HCT116 (cell line): ENCODE results near the gene VEGFD. TPM values are rescaled to one million over a fixed set of nuclear protein-coding genes. Genes with fewer than 3 reads are reported as not detected.
A peak's percentile ranks its signal among the peaks of the same experiment; 100 is the strongest.

ENCODE experiments used
- ATAC-seq: fragments of 200-7000 bp; cut with Tn5 transposase; 2 replicates; pipeline ENCODE4 v1.9.1; 2020; ENCODE audit warnings: mild to moderate bottlenecking, moderate library complexity
- BruUV-seq: library from RNA; stranded (reverse); fragments of 400-500 nt; replicated peaks from 2 replicates; lab custom pipeline; 2021; lab: Mats Ljungman, UMichigan
- CTCF ChIA-PET: fragments of 300-600 bp; sonication (Branson Sonifier 250); formaldehyde crosslinking; loops from one replicate; lab custom pipeline; 2021; ENCODE audit warnings: antibody characterized with exemption; lab: Charles Lee
- POLR2A ChIA-PET: fragments of 300-600, 350-600 bp; sonication (Branson Sonifier 250); formaldehyde crosslinking; loops from one replicate; lab custom pipeline; 2021; ENCODE audit warnings: antibody characterized with exemption; lab: Charles Lee
- RAD21 ChIA-PET, 2 experiments: fragments of 300-600 bp; sonication (Branson Sonifier 250); formaldehyde crosslinking; loops; one replicate each; lab custom pipeline; 2023; ENCODE audit warnings: low total read pairs in 2 of 2; ENCODE audit not compliant: uncharacterized antibody in 2 of 2, unreplicated experiment in 2 of 2, low non-redundant PET in 1 of 2; lab: Charles Lee
- DNase-seq: peaks from one replicate; pipeline ENCODE4 v3.0.0-alpha.2; 2010; ENCODE audit warnings: low read depth, low spot score
- H2AFZ ChIP-seq: fragments of 200-600 bp; shearing (Covaris generic), sonication (generic); 2 replicates; pipeline ENCODE4 v1.6.1; 2017; ENCODE audit warnings: low read depth, mixed run types, mixed read lengths, antibody characterized with exemption, low read length; ENCODE audit not compliant: poor library complexity, severe bottlenecking
- H3K27ac ChIP-seq: 2 replicates; pipeline ENCODE4 v1.5.1; 2012; ENCODE audit warnings: low read depth, low read length
- H3K27me3 ChIP-seq: fragments of 200-600 bp; sonication (generic); 2 replicates; pipeline ENCODE4 v1.6.1; 2016; ENCODE audit warnings: mixed run types, low read length, mixed read lengths; ENCODE audit not compliant: insufficient read depth
- H3K36me3 ChIP-seq, 2 experiments: fragments of 200-500 bp in 1 of 2; fragments of 200-600 bp in 1 of 2; sonication (Bioruptor generic) in 1 of 2; sonication (generic) in 1 of 2; 2 replicates each; pipeline versions ENCODE4 v1.5.1 to v1.6.1; 2014 to 2016; ENCODE audit warnings: low read length in 2 of 2, inconsistent platforms in 1 of 2, mixed read lengths in 1 of 2, mixed run types in 1 of 2; ENCODE audit not compliant: insufficient read depth in 2 of 2, control insufficient read depth in 1 of 2
- H3K4me1 ChIP-seq, 2 experiments: fragments of 200-600 bp in 1 of 2; sonication (generic) in 1 of 2; 2 replicates each; pipeline versions ENCODE4 v1.5.1 to v1.6.1; 2012 to 2017; ENCODE audit warnings: low read length in 2 of 2, inconsistent platforms in 1 of 2, mild to moderate bottlenecking in 1 of 2, mixed read lengths in 1 of 2, mixed run types in 1 of 2, moderate library complexity in 1 of 2; ENCODE audit not compliant: insufficient read depth in 2 of 2, control insufficient read depth in 1 of 2
- H3K4me2 ChIP-seq: fragments of 200-600 bp; sonication (generic); 2 replicates; pipeline ENCODE4 v1.6.1; 2017; ENCODE audit warnings: mixed run types, low read length, mixed read lengths
- H3K4me3 ChIP-seq, 2 experiments: fragments of 200-600 bp in 1 of 2; sonication (generic) in 1 of 2; replicated peaks in 1 of 2; 2 replicates each; pipeline ENCODE4 v1.5.1; 2011 to 2016; ENCODE audit warnings: low read length in 2 of 2, control low read depth in 1 of 2, low read depth in 1 of 2, mild to moderate bottlenecking in 1 of 2, mixed read lengths in 1 of 2, mixed run types in 1 of 2
- H3K79me2 ChIP-seq: fragments of 200-600 bp; sonication (generic); 2 replicates; pipeline ENCODE4 v1.6.1; 2017; ENCODE audit warnings: mild to moderate bottlenecking, mixed run types, low read length, moderate library complexity, mixed read lengths; ENCODE audit not compliant: insufficient read depth
- H3K9ac ChIP-seq: fragments of 200-600 bp; sonication (generic); 2 replicates; pipeline ENCODE4 v1.6.1; 2016; ENCODE audit warnings: low read length, mixed read lengths
- H3K9me2 ChIP-seq: fragments of 200-600 bp; sonication (generic), shearing (Covaris generic); 2 replicates; pipeline ENCODE4 v1.6.1; 2017; ENCODE audit warnings: mixed run types, mild to moderate bottlenecking, moderate library complexity; ENCODE audit not compliant: insufficient read depth
- H3K9me3 ChIP-seq, 2 experiments: fragments of 200-500 bp in 1 of 2; fragments of 200-600 bp in 1 of 2; sonication (Bioruptor generic) in 1 of 2; sonication (generic) in 1 of 2; 2 replicates each; pipeline ENCODE4 v1.6.1; 2014 to 2017; ENCODE audit warnings: low read length in 2 of 2, mixed read lengths in 2 of 2, inconsistent platforms in 1 of 2, low read depth in 1 of 2, mild to moderate bottlenecking in 1 of 2, mixed run types in 1 of 2, moderate library complexity in 1 of 2; ENCODE audit not compliant: control insufficient read depth in 1 of 2, insufficient read depth in 1 of 2
- H4K20me1 ChIP-seq: fragments of 200-600 bp; sonication (generic), shearing (Covaris generic); 2 replicates; pipeline ENCODE4 v1.6.1; 2017; ENCODE audit warnings: mixed run types, mild to moderate bottlenecking, moderate library complexity; ENCODE audit not compliant: insufficient read depth
- EGR1 ChIP-seq: IDR thresholded peaks from 2 replicates; pipeline ENCODE4 v1.6.1; 2012; ENCODE audit warnings: low read depth
- FOSL1 ChIP-seq: IDR thresholded peaks from 2 replicates; pipeline ENCODE4 v1.6.1; 2012; ENCODE audit warnings: low read depth
- POLR2A ChIP-seq: IDR thresholded peaks from 2 replicates; pipeline ENCODE4 v1.7.0; 2011; ENCODE audit warnings: borderline replicate concordance; ENCODE audit not compliant: insufficient read depth, insufficient read length; ENCODE audit errors: extremely low read depth
- SIN3A ChIP-seq: IDR thresholded peaks from 2 replicates; pipeline ENCODE4 v1.6.1; 2012; ENCODE audit warnings: low read depth
- ZFX ChIP-seq: fragments of 450-650 bp; IDR thresholded peaks from 2 replicates; pipeline ENCODE4 v1.6.1; 2017
- intact Hi-C: fragments of 100-400 bp; cut with micrococcal nuclease; formaldehyde crosslinking; loops from 2 replicates; pipeline ENCODE4 v1.10.0; 2022
- total RNA-seq: library from RNA; stranded (reverse); gene quantifications from one replicate; pipeline ENCODE4 v1.2.1, GENCODE V29; 2021; ENCODE audit not compliant: unreplicated experiment

VEGFD gene
- total RNA-seq, 1 experiment from 2014 or later = 0.37 TPM

DNA sequence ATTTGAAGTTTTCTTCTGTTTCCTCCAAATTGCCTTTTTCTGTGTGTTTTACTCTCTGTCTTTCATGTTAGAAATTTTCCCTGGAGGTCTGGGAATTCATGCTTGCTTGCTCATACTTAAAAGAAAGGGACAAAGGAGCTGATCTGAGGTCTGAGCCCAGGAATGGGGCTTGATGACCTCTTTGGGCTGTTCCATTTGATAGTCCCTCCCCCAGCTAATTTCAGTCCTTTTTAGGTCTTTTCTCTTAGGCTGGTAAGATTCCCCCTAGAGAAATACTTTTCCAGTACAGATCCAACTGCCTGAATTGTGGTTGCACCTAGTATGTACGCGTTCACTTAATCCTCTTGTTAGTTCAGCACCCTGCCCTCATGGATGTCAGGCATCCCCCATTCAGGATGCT is 43.3 kb downstream of the VEGFD start:
- ATAC-seq (no peak), DNase-seq (no peak)
- Histone ChIP-seq H3K79me2 (no peaks in the 10 kb centered on the region), H3K27me3 (no peaks in the 10 kb centered on the region), H3K9me3 (no peaks in the 10 kb centered on the region), H3K4me2 (no peak overlapping the region), H4K20me1 (no peaks in the 10 kb centered on the region), H3K4me3 (no peak overlapping the region), H3K9ac (no peak overlapping the region), H3K4me1 (peaks cover 0 to 5% of the 10 kb centered on the region in 2 experiments; a peak in 1 of 4 replicates), H3K9me2 (no peaks in the 10 kb centered on the region), H2AFZ (no peak overlapping the region), H3K27ac (no peak overlapping the region), H3K36me3 (no peaks in the 10 kb centered on the region)
- ChIA-PET POLR2A (no interaction called here), RAD21 (no interaction called here), CTCF (no interaction called here)
- TF ChIP-seq FOSL1 (no peak), ZFX (no peak), EGR1 (no peak)
- intact Hi-C loops = no loop called here
- BruUV-seq = no TSS peak

DNA sequence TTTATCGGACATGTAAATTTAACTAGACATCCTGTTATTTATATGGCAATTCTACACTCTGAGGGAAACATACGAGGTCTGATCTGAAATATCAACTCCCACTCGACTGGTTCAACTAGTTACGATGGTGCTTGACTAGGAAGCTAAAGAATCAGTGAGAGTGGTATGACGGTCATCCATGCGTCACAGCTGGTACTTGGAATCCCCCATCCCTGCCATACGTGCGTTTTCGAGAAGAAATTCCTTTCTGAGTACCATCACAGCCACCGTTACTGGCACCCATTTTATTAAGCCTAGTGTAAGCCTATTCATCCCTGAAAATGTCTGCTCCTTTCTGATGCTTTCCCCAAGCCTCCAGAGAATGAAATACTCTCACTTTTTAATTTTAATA is 48.2 kb downstream of the VEGFD start:
- no peak for TF ChIP-seq POLR2A
- TF ChIP-seq SIN3A = no peak
- H3K27ac ChIP-seq = no peak overlapping the region
- BruUV-seq = no TSS peak
- ChIA-PET CTCF (no interaction called here), POLR2A (no interaction called here), RAD21 (no interaction called here)
- peak overlapping the region; percentile 38 to 76 for H3K4me3 ChIP-seq
- peaks cover 0 to 3% of the 10 kb centered on the region in 2 experiments; a peak in 1 of 4 replicates for H3K36me3 ChIP-seq
- H3K9me2 ChIP-seq = no peaks in the 10 kb centered on the region
- peak overlapping the region; percentile 23; the same call in 1 of the 2 replicates for H3K9ac ChIP-seq
- H3K4me1 ChIP-seq = peaks cover 0 to 11% of the 10 kb centered on the region in 2 experiments; a peak in 2 of 4 replicates
- H3K79me2 ChIP-seq = peaks cover 15% of the 10 kb centered on the region
- H2AFZ ChIP-seq = peak overlapping the region; percentile 88
- ATAC-seq (no peak), DNase-seq (no peak)
- H3K4me2 ChIP-seq = peak overlapping the region; percentile 86
- no peaks in the 10 kb centered on the region for H3K9me3 ChIP-seq
- intact Hi-C loops = no loop called here
- no peaks in the 10 kb centered on the region for H3K27me3 ChIP-seq
- H4K20me1 ChIP-seq = no peaks in the 10 kb centered on the region
